Endothelial cell of umbilical vein (primary cell): Measurements from ENCODE around the gene FAM136A. TPM values are rescaled to one million over a fixed set of nuclear protein-coding genes. Genes with fewer than 3 reads are reported as not detected.

Experiments
- BruUV-seq: library from RNA; stranded (reverse); fragments of 400-500 nt; replicated peaks from 2 replicates; lab custom pipeline; 2021; lab: Mats Ljungman, UMichigan
- CTCF ChIA-PET: fragments of 300-600, 350-600 bp; sonication (Branson Sonifier 250); formaldehyde crosslinking; loops from one replicate; lab custom pipeline; 2021; ENCODE audit warnings: antibody characterized with exemption, inconsistent platforms; lab: Charles Lee
- POLR2A ChIA-PET: fragments of 300-600, 350-600 bp; sonication (Branson Sonifier 250); formaldehyde crosslinking; loops from one replicate; lab custom pipeline; 2021; ENCODE audit warnings: antibody characterized with exemption, inconsistent platforms; lab: Charles Lee
- DNase-seq: peaks from one replicate; pipeline ENCODE4 v3.0.0-alpha.2; 2011; ENCODE audit warnings: low read depth, low spot score
- FAIRE-seq: peaks from 2 replicates; lab custom pipeline; 2011; peaks lifted over from hg19 to GRCh38; lab: Jason Lieb, UNC
- H2AFZ ChIP-seq: 2 replicates; pipeline ENCODE4 v1.6.0; 2012; ENCODE audit warnings: low read depth, low read length, control low read depth, inconsistent platforms
- H3K27ac ChIP-seq: 2 replicates; pipeline ENCODE4 v1.5.1; 2011; ENCODE audit warnings: low read depth, mild to moderate bottlenecking, control low read depth, low read length, moderate library complexity; ENCODE audit not compliant: insufficient read depth
- H3K27me3 ChIP-seq, 2 experiments: 2 replicates each; pipeline versions ENCODE4 v1.6.0 to v1.6.1; 2011; ENCODE audit warnings: low read length in 2 of 2, mixed read lengths in 1 of 2; ENCODE audit not compliant: control insufficient read depth in 2 of 2, insufficient read depth in 2 of 2
- H3K36me3 ChIP-seq, 2 experiments: 2 replicates in 1 of 2; 3 replicates in 1 of 2; pipeline ENCODE4 v1.5.1; 2011; ENCODE audit warnings: low read length in 2 of 2, mild to moderate bottlenecking in 1 of 2, moderate library complexity in 1 of 2; ENCODE audit not compliant: control insufficient read depth in 2 of 2, insufficient read depth in 2 of 2; ENCODE audit errors: extremely low read depth in 1 of 2
- H3K4me1 ChIP-seq: 3 replicates; pipeline ENCODE4 v1.5.1; 2011; ENCODE audit warnings: mild to moderate bottlenecking, low read length; ENCODE audit not compliant: control insufficient read depth, insufficient read depth; ENCODE audit errors: extremely low read depth
- H3K4me2 ChIP-seq: 2 replicates; pipeline ENCODE4 v1.6.1; 2011; ENCODE audit warnings: low read length, control low read depth, mixed read lengths; ENCODE audit not compliant: insufficient read depth
- H3K4me3 ChIP-seq, 3 experiments: fragments of 200-600 bp in 1 of 3; sonication (generic), shearing (Covaris generic) in 1 of 3; replicated peaks in 1 of 3; 2 replicates each; pipeline ENCODE4 v1.5.1; 2011 to 2016; ENCODE audit warnings: control low read depth in 3 of 3, low read length in 3 of 3, mild to moderate bottlenecking in 2 of 3, inconsistent platforms in 1 of 3, low read depth in 1 of 3, moderate library complexity in 1 of 3; ENCODE audit not compliant: insufficient read depth in 1 of 3
- H3K79me2 ChIP-seq: 2 replicates; pipeline ENCODE4 v1.6.0; 2012; ENCODE audit warnings: low read length, inconsistent platforms; ENCODE audit not compliant: control insufficient read depth, insufficient read depth
- H3K9ac ChIP-seq: replicated peaks from 2 replicates; pipeline ENCODE3; 2011; ENCODE audit warnings: low read length, control low read depth; ENCODE audit not compliant: insufficient read depth; ENCODE audit errors: extremely low read depth
- H3K9me1 ChIP-seq: replicated peaks from 3 replicates; pipeline ENCODE4 v1.6.0; 2011; ENCODE audit warnings: mild to moderate bottlenecking, low read length; ENCODE audit not compliant: control insufficient read depth, insufficient read depth; ENCODE audit errors: extremely low read depth
- H3K9me3 ChIP-seq: replicated peaks from 2 replicates; pipeline ENCODE4 v1.5.1; 2012; ENCODE audit warnings: low read length, inconsistent platforms; ENCODE audit not compliant: control insufficient read depth, insufficient read depth
- H4K20me1 ChIP-seq: replicated peaks from 2 replicates; pipeline ENCODE3; 2011; ENCODE audit warnings: mild to moderate bottlenecking, low read length; ENCODE audit not compliant: control insufficient read depth, insufficient read depth; ENCODE audit errors: extremely low read depth
- CTCF ChIP-seq, 2 donors: IDR thresholded peaks; 1 replicate in 1 of 2; 2 replicates in 1 of 2; pipeline ENCODE4 v1.5.1; 2011; ENCODE audit warnings: low read length in 2 of 2, mild to moderate bottlenecking in 2 of 2, moderate library complexity in 2 of 2, control low read depth in 1 of 2, inconsistent platforms in 1 of 2, low read depth in 1 of 2; ENCODE audit not compliant: insufficient read depth in 1 of 2; ENCODE audit errors: extremely low read depth in 1 of 2
- GATA2 ChIP-seq: IDR thresholded peaks from 2 replicates; pipeline ENCODE4 v1.7.0; 2011; ENCODE audit warnings: low read depth, mild to moderate bottlenecking, moderate library complexity, mixed read lengths, low read length; ENCODE audit not compliant: insufficient read length, insufficient read depth
- JUN ChIP-seq: IDR thresholded peaks from 2 replicates; pipeline ENCODE4 v1.6.1; 2011; ENCODE audit warnings: borderline replicate concordance, low read depth; ENCODE audit not compliant: insufficient read length, insufficient read depth
- MAX ChIP-seq: IDR thresholded peaks from 2 replicates; pipeline ENCODE4 v1.6.1; 2011; ENCODE audit not compliant: insufficient read depth, insufficient read length
- MYC ChIP-seq: IDR thresholded peaks from one replicate; pipeline ENCODE4 v1.6.1; 2011; ENCODE audit warnings: mild to moderate bottlenecking, low read depth, low read length
- dilution Hi-C: fragments of 300-500 bp; cut with MboI; formaldehyde crosslinking; loops from one replicate; pipeline ENCODE4 v1.15.0; 2019; ENCODE audit warnings: low sequenced_read_pairs; ENCODE audit not compliant: extremely low pct_ligation_motif_present
- intact Hi-C: fragments of 100-400 bp; cut with micrococcal nuclease; formaldehyde crosslinking; loops from one replicate; pipeline ENCODE4 v1.10.0; 2022
- polyA plus RNA-seq, 4 experiments: library from polyadenylated mRNA; depleted of rRNA in 3 of 4; stranded (reverse) in 3 of 4; unstranded in 1 of 4; fragments of >200 nt; gene quantifications; 2 replicates each; pipeline versions ENCODE4 v1.2.1 to v1.2.3, GENCODE V29; 2011 to 2012; ENCODE audit warnings: missing spikeins in 1 of 4
- total RNA-seq: library from RNA; stranded (reverse); gene quantifications from 2 replicates; pipeline ENCODE4 v1.2.3, GENCODE V29; 2021

FAM136A gene
- total and polyA plus RNA-seq, 2 donors (not counting 3 experiments of a cell fraction or from before 2014, with no cell fraction given), result 28.3 to 42.4 TPM

- Histone ChIP-seq H3K27me3 (no peaks in the 10 kb centered on the region), H3K27ac (no peak overlapping the region), H2AFZ (no peak overlapping the region), H3K9me1 (no peaks in the 10 kb centered on the region), H3K79me2 (no peaks in the 10 kb centered on the region), H3K4me1 (no peaks in the 10 kb centered on the region), H3K9me3 (no peaks in the 10 kb centered on the region), H3K4me2 (no peak overlapping the region), H4K20me1 (no peaks in the 10 kb centered on the region), H3K4me3 (no peak overlapping the region), H3K9ac (no peak overlapping the region), H3K36me3 (no peaks in the 10 kb centered on the region)
- FAIRE-seq, result peak; percentile 96
- no peak for TF ChIP-seq MYC
- TF ChIP-seq JUN, result no peak
- peak; percentile 71 to 82 for TF ChIP-seq CTCF (IDR thresholded peaks at IDR 0.05; ENCODE audit: extremely low read depth in 1 of 2, insufficient read depth in 1 of 2, low read depth in 1 of 2, low read length in 2 of 2)
- no peak for TF ChIP-seq GATA2
- no peak for TF ChIP-seq MAX
- dilution Hi-C loops, result no loop called here
- ChIA-PET CTCF (interaction anchor here (0.6 to 7.7 kb wide), 15 partner anchors 8 to 307 kb away, joined by 3 to 258 read pairs (median 5); no protein-coding TSS in a partner anchor), POLR2A (no interaction called here)
- intact Hi-C loops, result loop anchor here (1.0 to 10.0 kb wide), 5 partner anchors 37 to 307 kb away; partner anchors contain the start of gene TGFA
- peak; percentile 55 for DNase-seq
- BruUV-seq, result no TSS peak
Observed at GRCh38 chr2:70340761-70341476, 39.1 kb upstream of the FAM136A start.
